H1 (cell line): Measurements from ENCODE around the gene ABHD12. TPM values are rescaled to one million over a fixed set of nuclear protein-coding genes. Genes with fewer than 3 reads are reported as not detected.

Experiments
- CTCF ChIA-PET: fragments of 300-600 bp; sonication (Branson Sonifier 250); formaldehyde crosslinking; loops from one replicate; lab custom pipeline; 2021; ENCODE audit not compliant: partially characterized antibody; lab: Charles Lee
- POLR2A ChIA-PET: fragments of 300-600 bp; sonication (Branson Sonifier 250); formaldehyde crosslinking; loops from one replicate; lab custom pipeline; 2021; ENCODE audit warnings: inconsistent platforms; ENCODE audit not compliant: partially characterized antibody; lab: Charles Lee
- DNase-seq, 2 experiments: peaks; one replicate each; pipeline versions ENCODE4 v3.0.0 to v3.0.0-alpha.2; 2010 to 2022; ENCODE audit warnings: low spot score in 2 of 2, low read depth in 1 of 2, mixed read lengths in 1 of 2
- FAIRE-seq: peaks from 2 replicates; lab custom pipeline; 2011; peaks lifted over from hg19 to GRCh38; lab: Jason Lieb, UNC
- H2AFZ ChIP-seq: 2 replicates; pipeline ENCODE4 v1.8.1; 2012; ENCODE audit warnings: low read length, inconsistent platforms
- H2AK5ac ChIP-seq: 2 replicates; pipeline ENCODE4 v1.6.1; 2013; ENCODE audit warnings: low read depth, low read length
- H2BK120ac ChIP-seq: replicated peaks from 2 replicates; pipeline ENCODE3; 2013; ENCODE audit warnings: low read depth, low read length, inconsistent platforms
- H2BK12ac ChIP-seq: 2 replicates; pipeline ENCODE4 v1.6.1; 2013; ENCODE audit warnings: low read depth, low read length
- H2BK15ac ChIP-seq: 2 replicates; pipeline ENCODE4 v1.6.1; 2013; ENCODE audit warnings: low read length
- H2BK20ac ChIP-seq: 2 replicates; pipeline ENCODE4 v1.6.1; 2013; ENCODE audit warnings: low read length
- H2BK5ac ChIP-seq: 2 replicates; pipeline ENCODE4 v1.6.1; 2013; ENCODE audit warnings: low read depth, low read length
- H3K14ac ChIP-seq: 2 replicates; pipeline ENCODE4 v1.6.1; 2013; ENCODE audit warnings: inconsistent platforms; ENCODE audit not compliant: insufficient read length
- H3K18ac ChIP-seq: 2 replicates; pipeline ENCODE4 v1.6.1; 2013; ENCODE audit warnings: low read length; ENCODE audit errors: extremely low read depth
- H3K23ac ChIP-seq: 2 replicates; pipeline ENCODE4 v1.6.1; 2013; ENCODE audit warnings: inconsistent platforms; ENCODE audit not compliant: insufficient read length
- H3K23me2 ChIP-seq: 2 replicates; pipeline ENCODE4 v1.6.1; 2013; ENCODE audit warnings: low read depth, low read length
- H3K27ac ChIP-seq: 2 replicates; pipeline ENCODE4 v1.6.1; 2011; ENCODE audit warnings: low read depth, low read length, inconsistent platforms
- H3K27me3 ChIP-seq, 4 experiments: replicated peaks in 1 of 4; 1 replicate in 1 of 4; 2 replicates in 3 of 4; pipeline versions ENCODE4 v1.6.1 to v1.8.1; 2011 to 2013; ENCODE audit warnings: low read length in 3 of 4, mild to moderate bottlenecking in 3 of 4, inconsistent platforms in 2 of 4, mixed read lengths in 2 of 4, moderate library complexity in 1 of 4; ENCODE audit not compliant: control insufficient read depth in 3 of 4, insufficient read depth in 3 of 4; ENCODE audit errors: extremely low read depth in 1 of 4
- H3K36me3 ChIP-seq, 4 experiments: 2 replicates each; pipeline versions ENCODE4 v1.6.1 to v1.8.1; 2011 to 2013; ENCODE audit warnings: mild to moderate bottlenecking in 4 of 4, low read length in 3 of 4, moderate library complexity in 2 of 4, control low read depth in 1 of 4, inconsistent platforms in 1 of 4; ENCODE audit not compliant: insufficient read depth in 4 of 4, control insufficient read depth in 2 of 4
- H3K4ac ChIP-seq: replicated peaks from 2 replicates; pipeline ENCODE3; 2013; ENCODE audit warnings: low read length, low read depth, mixed read lengths, inconsistent platforms; ENCODE audit not compliant: insufficient read length
- H3K4me1 ChIP-seq, 4 experiments: replicated peaks in 1 of 4; 1 replicate in 1 of 4; 2 replicates in 3 of 4; pipeline versions ENCODE4 v1.6.1 to v1.8.1; 2011 to 2013; ENCODE audit warnings: low read length in 3 of 4, inconsistent platforms in 2 of 4, mixed read lengths in 1 of 4; ENCODE audit not compliant: insufficient read depth in 4 of 4, control insufficient read depth in 3 of 4
- H3K4me2 ChIP-seq, 2 experiments: 2 replicates each; pipeline versions ENCODE4 v1.6.1 to v1.8.1; 2011 to 2013; ENCODE audit warnings: low read depth in 2 of 2, low read length in 2 of 2, control low read depth in 1 of 2, inconsistent platforms in 1 of 2, mild to moderate bottlenecking in 1 of 2; ENCODE audit not compliant: insufficient read depth in 1 of 2
- H3K4me3 ChIP-seq, 4 experiments: fragments of 200-600, 300-600 bp in 1 of 4; sonication (generic), shearing (Covaris generic), sonication (Bioruptor Twin) in 1 of 4; 2 replicates each; pipeline versions ENCODE4 v1.5.1 to v1.8.1; 2011 to 2016; ENCODE audit warnings: low read length in 4 of 4, low read depth in 3 of 4, control low read depth in 2 of 4, inconsistent platforms in 2 of 4, mild to moderate bottlenecking in 2 of 4, mixed read lengths in 1 of 4, moderate library complexity in 1 of 4; ENCODE audit not compliant: insufficient read depth in 2 of 4; ENCODE audit errors: extremely low read depth in 1 of 4
- H3K56ac ChIP-seq: replicated peaks from 2 replicates; pipeline ENCODE3; 2013; ENCODE audit warnings: low read depth, mild to moderate bottlenecking, mixed read lengths, low read length, inconsistent platforms; ENCODE audit not compliant: insufficient read length
- H3K79me1 ChIP-seq: 2 replicates; pipeline ENCODE4 v1.6.1; 2013; ENCODE audit warnings: low read depth, low read length, control low read depth
- H3K79me2 ChIP-seq, 2 experiments: 2 replicates each; pipeline versions ENCODE4 v1.6.1 to v1.8.1; 2012 to 2013; ENCODE audit warnings: low read length in 2 of 2, mild to moderate bottlenecking in 2 of 2, inconsistent platforms in 1 of 2; ENCODE audit not compliant: insufficient read depth in 2 of 2, control insufficient read depth in 1 of 2
- H3K9ac ChIP-seq, 4 experiments: replicated peaks in 1 of 4; 1 replicate in 1 of 4; 2 replicates in 3 of 4; pipeline versions ENCODE4 v1.6.1 to v1.8.1; 2011 to 2013; ENCODE audit warnings: low read depth in 3 of 4, low read length in 3 of 4, control low read depth in 2 of 4, mild to moderate bottlenecking in 2 of 4, moderate library complexity in 2 of 4, inconsistent platforms in 1 of 4; ENCODE audit errors: extremely low read depth in 1 of 4
- H3K9me3 ChIP-seq, 2 experiments: 2 replicates each; pipeline versions ENCODE4 v1.6.1 to v1.8.1; 2012 to 2013; ENCODE audit warnings: mild to moderate bottlenecking in 2 of 2, moderate library complexity in 2 of 2, control low read depth in 1 of 2, inconsistent platforms in 1 of 2, low read depth in 1 of 2, low read length in 1 of 2, mixed read lengths in 1 of 2; ENCODE audit not compliant: insufficient read depth in 2 of 2
- H4K20me1 ChIP-seq, 2 experiments: replicated peaks in 1 of 2; 2 replicates each; pipeline versions ENCODE3 to v1.8.1; 2011 to 2013; ENCODE audit warnings: inconsistent platforms in 2 of 2, low read length in 2 of 2, mild to moderate bottlenecking in 1 of 2; ENCODE audit not compliant: insufficient read depth in 2 of 2, control insufficient read depth in 1 of 2
- H4K5ac ChIP-seq: 2 replicates; pipeline ENCODE4 v1.6.1; 2013; ENCODE audit warnings: low read length, low read depth, mixed read lengths, inconsistent platforms; ENCODE audit not compliant: insufficient read length
- H4K8ac ChIP-seq: 2 replicates; pipeline ENCODE4 v1.8.0; 2013; ENCODE audit warnings: mild to moderate bottlenecking, moderate library complexity, low read length, inconsistent platforms; ENCODE audit not compliant: insufficient read depth; ENCODE audit errors: extremely low read depth
- H4K91ac ChIP-seq: replicated peaks from 2 replicates; pipeline ENCODE3; 2013; ENCODE audit warnings: low read length, mixed read lengths, inconsistent platforms; ENCODE audit not compliant: insufficient read length
- ATF3 ChIP-seq: IDR thresholded peaks from 2 replicates; pipeline ENCODE4 v1.6.1; 2011; ENCODE audit warnings: low read depth, mild to moderate bottlenecking, low read length; ENCODE audit not compliant: insufficient read depth
- JUND ChIP-seq: IDR thresholded peaks from 2 replicates; pipeline ENCODE4 v1.6.1; 2011; ENCODE audit warnings: mild to moderate bottlenecking, improper control_type of control experiment, low read length
- KDM4A ChIP-seq: IDR thresholded peaks from one replicate; pipeline ENCODE4 v1.7.1; 2012; ENCODE audit warnings: low read depth, mild to moderate bottlenecking, moderate library complexity, low read length, inconsistent platforms; ENCODE audit not compliant: severe bottlenecking
- POLR2A ChIP-seq, 2 experiments: IDR thresholded peaks; 1 replicate in 1 of 2; 2 replicates in 1 of 2; pipeline ENCODE4 v1.6.1; 2011; ENCODE audit warnings: low read depth in 2 of 2, low read length in 2 of 2, mild to moderate bottlenecking in 2 of 2; ENCODE audit errors: control extremely low read depth in 1 of 2
- POLR2AphosphoS5 ChIP-seq: IDR thresholded peaks from 2 replicates; pipeline ENCODE4 v1.6.1; 2011; ENCODE audit warnings: low read depth, low read length
- SIRT6 ChIP-seq: IDR thresholded peaks from one replicate; pipeline ENCODE4 v1.7.1; 2012; ENCODE audit warnings: low read length, inconsistent platforms
- SP2 ChIP-seq: IDR thresholded peaks from 2 replicates; pipeline ENCODE4 v1.6.1; 2012; ENCODE audit warnings: mild to moderate bottlenecking, low read length, inconsistent platforms
- TBP ChIP-seq: IDR thresholded peaks from 2 replicates; pipeline ENCODE4 v1.6.1; 2011; ENCODE audit warnings: low read depth, low read length, improper control_type of control experiment
- WGBS, 2 experiments: shearing (Covaris generic) in 1 of 2; methylation state at CpG; one replicate each; pipeline versions ENCODE4 v1.1.6 to v1.1.7; 2013 to 2015; ENCODE audit warnings: low lambda C conversion rate in 2 of 2, mixed read lengths in 2 of 2, inconsistent platforms in 1 of 2, low coverage in 1 of 2, missing lambda C conversion rate in 1 of 2; ENCODE audit not compliant: insufficient replicate concordance in 2 of 2, insufficient coverage in 1 of 2, insufficient read length in 1 of 2; ENCODE audit errors: extremely low coverage in 1 of 2, missing lambda C conversion rate in 1 of 2; 5-methylcytosine and 5-hydroxymethylcytosine counted together
- long read RNA-seq, 2 experiments: library from RNA in 1 of 2; library from capped mRNA in 1 of 2; stranded (forward); transcript quantifications; one replicate each; pipeline ENCODE4 v2.0.0, GENCODE V29; 2021; ENCODE audit warnings: inconsistent platforms in 1 of 2
- polyA minus RNA-seq, 3 experiments: library from RNA; depleted of rRNA, polyadenylated mRNA; stranded (reverse); fragments of >200 nt; gene quantifications; 1 replicate in 2 of 3; 2 replicates in 1 of 3; pipeline ENCODE4 v1.2.3, GENCODE V29; 2011
- polyA plus RNA-seq, 7 experiments: library from polyadenylated mRNA; depleted of rRNA in 3 of 7; stranded (reverse) in 5 of 7; unstranded in 2 of 7; fragments of >200 nt in 5 of 7; fragments of 200-250 nt in 2 of 7; gene quantifications; 1 replicate in 5 of 7; 2 replicates in 1 of 7; 4 replicates in 1 of 7; pipeline versions ENCODE4 v1.2.1 to v1.2.3, GENCODE V29; 2011 to 2013; ENCODE audit warnings: missing spikeins in 2 of 7, mixed read lengths in 2 of 7
- total RNA-seq: library from RNA; stranded (reverse); fragmentation: NEBNext Ultra II Directional; extraction: Animal tissue kit (Norgen Biotek cat#: 25700); gene quantifications from 2 replicates; pipeline ENCODE4 v1.2.1, GENCODE V29; 2021

ABHD12 gene
- total RNA-seq = 59.5 and 60.5 TPM in 2 replicates
- polyA plus RNA-seq (2011; rRNA removed) = 31.3 and 42.8 TPM in 2 replicates
- 32.7 TPM for polyA plus RNA-seq (2011; cell fraction: cytosol; rRNA removed)
- 39.7 TPM for polyA plus RNA-seq (2011; cell fraction: nucleus; rRNA removed)
- polyA plus RNA-seq (2012, experiment 1 of 2) = 58.9 to 66.6 TPM (median 61.5 TPM) in 4 replicates
- 80.5 TPM for polyA plus RNA-seq (2012, experiment 2 of 2)
- polyA plus RNA-seq (2013, experiment 1 of 2) = 60.2 TPM
- polyA plus RNA-seq (2013, experiment 2 of 2) = 64.8 TPM
- 43.4 and 45.2 TPM in 2 replicates for polyA minus RNA-seq (2011; rRNA and poly(A)+ RNA removed)
- polyA minus RNA-seq (2011; cell fraction: cytosol; rRNA and poly(A)+ RNA removed) = 26.4 TPM
- polyA minus RNA-seq (2011; cell fraction: nucleus; rRNA and poly(A)+ RNA removed) = 39.0 TPM
- long read RNA-seq, experiment 1, partial matches to known transcripts = 35 of 62 reads
- long read RNA-seq, experiment 1, other reads (novel, unspliced or antisense) = 27 of 62 reads
- long read RNA-seq, experiment 2, partial matches to known transcripts = 11 of 11 reads
- long read RNA-seq, experiment 2, other reads (novel, unspliced or antisense) = 0 of 11 reads

- peaks cover 0 to 4% (median 0%) of the 10 kb centered on the region in 4 experiments; a peak in 1 of 8 replicates for H3K36me3 ChIP-seq
- no peak within 1 kb of the TSS for H2AFZ ChIP-seq
- no peaks in the 10 kb centered on the region for H3K9me3 ChIP-seq
- peak within 1 kb of the TSS; percentile 99 for H4K5ac ChIP-seq
- POLR2A ChIA-PET = interaction anchor here (1.0 to 2.5 kb wide), 3 partner anchors 16 to 66 kb away, joined by 3 to 13 read pairs (median 4); partner anchors contain the start of gene GINS1
- no peak within 1 kb of the TSS for H2BK15ac ChIP-seq
- peak within 1 kb of the TSS; percentile 69 for H3K4ac ChIP-seq
- H2BK120ac ChIP-seq = no peak within 1 kb of the TSS
- peaks cover 4% of the 10 kb centered on the region in 2 experiments for H4K20me1 ChIP-seq
- peaks cover 8% of the 10 kb centered on the region for H3K23me2 ChIP-seq
- no peak within 1 kb of the TSS for H2BK20ac ChIP-seq
- H3K23ac ChIP-seq = no peak within 1 kb of the TSS
- H3K9ac ChIP-seq = peak within 1 kb of the TSS; percentile 76 to 95 (median 84)
- 1% methylated on average over 44 of the region's 91 CpGs; no CpG with 5 or more reads in 1 of the 2 experiments for WGBS, 2 experiments
- peak within 1 kb of the TSS; percentile 82 to 94 for H3K4me2 ChIP-seq
- H2BK5ac ChIP-seq = peak within 1 kb of the TSS; percentile 57; the same call in 1 of the 2 replicates
- H3K27ac ChIP-seq = peak within 1 kb of the TSS; percentile 85
- H3K14ac ChIP-seq = no peak within 1 kb of the TSS
- H3K18ac ChIP-seq = peak within 1 kb of the TSS; percentile 90
- DNase-seq (peak; percentile 82 to 92), FAIRE-seq (no peak)
- H3K79me1 ChIP-seq = peaks cover 6% of the 10 kb centered on the region; the same call in 1 of the 2 replicates
- peak within 1 kb of the TSS; percentile 93; the same call in 1 of the 2 replicates for H4K8ac ChIP-seq
- H2AK5ac ChIP-seq = no peak within 1 kb of the TSS
- H4K91ac ChIP-seq = peak within 1 kb of the TSS; percentile 74
- H3K27me3 ChIP-seq = no peaks in the 10 kb centered on the region
- H3K56ac ChIP-seq = peak within 1 kb of the TSS; percentile 82
- peaks cover 0 to 40% of the 10 kb centered on the region in 2 experiments; a peak in 2 of 4 replicates for H3K79me2 ChIP-seq
- CTCF ChIA-PET = interaction anchor here (0.7 kb wide), 1 partner anchor 298 kb away, joined by 3 read pairs; no protein-coding TSS in a partner anchor
- H2BK12ac ChIP-seq = no peak within 1 kb of the TSS
- H3K4me3 ChIP-seq = peak within 1 kb of the TSS; percentile 55 to 95 (median 66)
- H3K4me1 ChIP-seq = peaks cover 0 to 3% (median 0%) of the 10 kb centered on the region in 4 experiments; a peak in 2 of 7 replicates
- TF ChIP-seq SP2 = no peak
- TF ChIP-seq SIRT6 = no peak
- no peak for TF ChIP-seq ATF3
- peak; percentile 22 for TF ChIP-seq KDM4A
- no peak for TF ChIP-seq JUND
- peak; percentile 83 for TF ChIP-seq TBP
- TF ChIP-seq POLR2AphosphoS5 = peak; percentile 77; the same call in 1 of the 2 replicates
- peak; percentile 81 to 87 for TF ChIP-seq POLR2A (IDR thresholded peaks at IDR 0.05; ENCODE audit: control extremely low read depth in 1 of 2, low read depth in 2 of 2, low read length in 2 of 2)
Observed at GRCh38 chr20:25390538-25391528, at the start of gene ABHD12. Gene ABHD12 (minus strand): TSS chr20:25390835. CDS start chr20:25390703, 132 bp downstream.
